Smooth muscle cell (in vitro differentiated cells): ENCODE data around the gene TTC39B. TPM values are rescaled to one million over a fixed set of nuclear protein-coding genes. Genes with fewer than 3 reads are reported as not detected.

Source experiments
- DNase-seq: peaks from one replicate; lab custom pipeline; 2025; ENCODE audit not compliant: unreplicated experiment; lab: John Stamatoyannopoulos, UW
- H2AFZ ChIP-seq: fragments of 200-600 bp; sonication (generic); 2 replicates; pipeline ENCODE4 v1.6.0; 2016; ENCODE audit warnings: antibody characterized with exemption, low read depth, mild to moderate bottlenecking
- H3F3A ChIP-seq: fragments of 200-600 bp; sonication (generic); 2 replicates; pipeline ENCODE4 v1.6.0; 2017; ENCODE audit warnings: antibody characterized with exemption, low read depth
- H3K27ac ChIP-seq: fragments of 200-600 bp; sonication (generic); 2 replicates; pipeline ENCODE4 v1.5.1; 2016; ENCODE audit warnings: low read depth, mild to moderate bottlenecking
- H3K27me3 ChIP-seq: fragments of 200-600 bp; sonication (generic); 2 replicates; pipeline ENCODE4 v1.6.1; 2016; ENCODE audit warnings: low read depth, mild to moderate bottlenecking
- H3K36me3 ChIP-seq: fragments of 200-600 bp; sonication (generic); 2 replicates; pipeline ENCODE4 v1.5.1; 2016; ENCODE audit warnings: low read depth
- H3K4me1 ChIP-seq: fragments of 200-600 bp; sonication (generic); 2 replicates; pipeline ENCODE4 v1.5.1; 2016; ENCODE audit warnings: low read depth
- H3K4me2 ChIP-seq: fragments of 200-600 bp; sonication (generic); 2 replicates; pipeline ENCODE4 v1.6.0; 2016; ENCODE audit warnings: mild to moderate bottlenecking
- H3K4me3 ChIP-seq: fragments of 200-600 bp; sonication (generic); 2 replicates; pipeline ENCODE4 v1.5.1; 2016; ENCODE audit warnings: mild to moderate bottlenecking
- H3K79me2 ChIP-seq: fragments of 200-600 bp; sonication (generic); 2 replicates; pipeline ENCODE4 v1.6.0; 2016; ENCODE audit warnings: low read depth, mild to moderate bottlenecking
- H3K9ac ChIP-seq: fragments of 200-600 bp; sonication (generic); 2 replicates; pipeline ENCODE4 v1.6.0; 2016; ENCODE audit warnings: low read depth
- H3K9me3 ChIP-seq: fragments of 200-600 bp; sonication (generic); replicated peaks from 2 replicates; pipeline ENCODE4 v1.5.1; 2016; ENCODE audit warnings: low read depth
- H4K20me1 ChIP-seq: fragments of 200-600 bp; sonication (generic); 2 replicates; pipeline ENCODE4 v1.6.0; 2016; ENCODE audit warnings: low read depth
- WGBS: methylation state at CpG from one replicate; pipeline ENCODE4 v1.1.7; 2016; ENCODE audit warnings: low lambda C conversion rate; 5-methylcytosine and 5-hydroxymethylcytosine counted together
- polyA plus RNA-seq: library from polyadenylated mRNA; unstranded; fragments of >200 nt; fragmentation: Nextera tagmentation; extraction: Ambion mirVana; gene quantifications from 2 replicates; pipeline ENCODE4 v1.2.1, GENCODE V29; 2016
- total RNA-seq: library from RNA; depleted of rRNA; stranded (reverse); fragments of >200 nt; gene quantifications from 2 replicates; pipeline ENCODE4 v1.2.3, GENCODE V29; 2014
- TF ChIP-seq, protein P1 (sequence below): fragments of 200-600 bp; sonication (generic); IDR thresholded peaks from 2 replicates; pipeline ENCODE4 v1.5.1; 2017; ENCODE audit warnings: borderline replicate concordance, mild to moderate bottlenecking, antibody characterized with exemption; ENCODE audit not compliant: insufficient read depth, poor library complexity, severe bottlenecking

TTC39B gene
- total and polyA plus RNA-seq, 2 experiments from 2014 or later = 3.8 to 13.3 TPM

DNA sequence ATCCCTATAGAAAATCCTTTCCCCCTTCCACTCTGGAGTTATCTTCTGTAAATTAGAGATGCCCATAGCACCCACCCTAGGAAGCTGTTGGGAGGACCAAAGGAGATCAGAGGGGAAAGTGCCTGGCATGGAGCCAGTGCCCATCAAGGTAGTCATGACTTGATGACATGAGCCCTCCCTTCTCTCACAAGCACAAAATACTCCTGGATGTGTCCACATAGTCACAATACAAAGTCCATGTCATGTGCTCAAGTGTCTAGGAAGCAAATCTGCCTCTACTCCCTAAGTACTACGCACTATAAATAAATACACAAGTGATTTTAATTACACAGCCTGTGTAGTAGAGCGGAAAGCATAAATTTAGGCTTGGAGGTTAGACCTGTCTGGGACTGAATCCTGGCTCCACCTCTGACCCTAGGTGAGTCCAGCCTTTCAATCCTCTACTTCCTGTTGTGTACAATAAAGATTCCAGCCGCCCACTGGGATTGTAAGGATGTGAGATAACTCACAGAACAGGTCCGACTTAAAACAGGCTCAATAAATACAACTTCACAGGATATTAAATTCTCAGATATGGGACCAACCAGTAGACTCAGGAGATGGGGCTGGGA lies 30.6 kb downstream of the TTC39B start:
- H4K20me1 ChIP-seq = no peaks in the 10 kb centered on the region
- H3K27ac ChIP-seq = no peak overlapping the region
- no peak overlapping the region for H3K4me3 ChIP-seq
- H3K9ac ChIP-seq = no peak overlapping the region
- no peaks in the 10 kb centered on the region for H3K9me3 ChIP-seq
- TF ChIP-seq, protein P1, sequence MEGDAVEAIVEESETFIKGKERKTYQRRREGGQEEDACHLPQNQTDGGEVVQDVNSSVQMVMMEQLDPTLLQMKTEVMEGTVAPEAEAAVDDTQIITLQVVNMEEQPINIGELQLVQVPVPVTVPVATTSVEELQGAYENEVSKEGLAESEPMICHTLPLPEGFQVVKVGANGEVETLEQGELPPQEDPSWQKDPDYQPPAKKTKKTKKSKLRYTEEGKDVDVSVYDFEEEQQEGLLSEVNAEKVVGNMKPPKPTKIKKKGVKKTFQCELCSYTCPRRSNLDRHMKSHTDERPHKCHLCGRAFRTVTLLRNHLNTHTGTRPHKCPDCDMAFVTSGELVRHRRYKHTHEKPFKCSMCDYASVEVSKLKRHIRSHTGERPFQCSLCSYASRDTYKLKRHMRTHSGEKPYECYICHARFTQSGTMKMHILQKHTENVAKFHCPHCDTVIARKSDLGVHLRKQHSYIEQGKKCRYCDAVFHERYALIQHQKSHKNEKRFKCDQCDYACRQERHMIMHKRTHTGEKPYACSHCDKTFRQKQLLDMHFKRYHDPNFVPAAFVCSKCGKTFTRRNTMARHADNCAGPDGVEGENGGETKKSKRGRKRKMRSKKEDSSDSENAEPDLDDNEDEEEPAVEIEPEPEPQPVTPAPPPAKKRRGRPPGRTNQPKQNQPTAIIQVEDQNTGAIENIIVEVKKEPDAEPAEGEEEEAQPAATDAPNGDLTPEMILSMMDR = no peak
- H3K36me3 ChIP-seq = no peaks in the 10 kb centered on the region
- no peak overlapping the region for H2AFZ ChIP-seq
- no peaks in the 10 kb centered on the region for H3F3A ChIP-seq
- DNase-seq = no peak
- no peaks in the 10 kb centered on the region for H3K4me1 ChIP-seq
- no peaks in the 10 kb centered on the region for H3K79me2 ChIP-seq
- WGBS = 75% methylated on average over 4 of the region's 4 CpGs
- no peaks in the 10 kb centered on the region for H3K27me3 ChIP-seq
- no peak overlapping the region for H3K4me2 ChIP-seq

DNA sequence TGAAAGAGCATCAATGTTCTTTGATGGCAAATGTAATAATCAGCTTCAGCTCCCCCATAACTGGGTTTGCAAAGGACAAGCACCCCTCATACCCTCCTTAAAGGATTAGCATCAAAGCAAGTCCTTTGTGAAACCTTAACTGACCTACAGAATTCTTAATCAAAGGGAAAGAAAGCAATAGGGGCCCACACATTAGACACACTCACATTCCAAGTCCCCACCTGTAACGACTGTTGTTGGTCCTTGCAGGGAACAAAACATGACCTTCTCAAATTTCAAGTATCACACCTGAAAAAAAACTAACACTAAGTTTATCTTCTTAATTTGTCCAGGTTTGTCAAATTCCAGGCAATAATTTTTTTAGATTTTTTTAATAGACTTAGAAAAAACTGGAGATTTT lies 32.6 kb downstream of the TTC39B start:
- Histone ChIP-seq H3K79me2 (no peaks in the 10 kb centered on the region), H4K20me1 (no peaks in the 10 kb centered on the region), H3K9me3 (no peaks in the 10 kb centered on the region), H3K4me2 (no peak overlapping the region), H3K27ac (no peak overlapping the region), H3K36me3 (no peaks in the 10 kb centered on the region), H3K9ac (no peak overlapping the region), H3F3A (no peaks in the 10 kb centered on the region), H3K4me1 (no peaks in the 10 kb centered on the region), H2AFZ (no peak overlapping the region), H3K27me3 (no peaks in the 10 kb centered on the region), H3K4me3 (no peak overlapping the region)
- TF ChIP-seq, protein P1 = no peak
- DNase-seq = no peak
- 42% methylated on average over 1 of the region's 1 CpG for WGBS

DNA sequence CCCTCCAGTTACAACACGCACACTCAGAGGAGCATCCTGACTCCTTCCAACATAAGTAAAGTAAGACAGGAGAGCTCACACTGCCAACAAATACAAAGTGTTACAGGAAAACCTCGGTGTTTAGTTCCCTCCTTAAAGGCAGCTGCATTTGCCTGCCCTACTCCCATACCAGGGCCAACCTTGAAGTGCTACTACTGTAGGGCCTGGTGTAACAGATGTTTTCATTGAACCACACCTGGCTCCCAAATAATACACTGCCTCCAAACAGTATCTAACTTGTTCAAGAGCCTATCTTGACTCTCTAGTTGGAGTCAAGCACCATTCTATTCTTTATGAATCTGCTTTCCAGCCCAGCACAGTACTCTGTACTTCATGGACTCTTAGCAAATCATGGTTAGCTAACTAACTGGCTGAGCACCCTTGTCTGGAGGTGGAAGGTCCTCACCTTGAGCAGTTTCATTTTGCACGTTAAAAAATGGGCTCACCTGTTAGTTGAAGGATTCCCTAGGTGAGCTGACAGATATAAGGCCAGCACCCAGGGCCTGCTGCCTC lies 34.6 kb downstream of the TTC39B start:
- 86% methylated on average over 3 of the region's 3 CpGs for WGBS
- no peak for DNase-seq
- no peak overlapping the region for H3K4me3 ChIP-seq

More for the DNA sequence above, 34.6 kb downstream of the TTC39B start:
- H3K9ac ChIP-seq = no peak overlapping the region
- H3K27me3 ChIP-seq = no peaks in the 10 kb centered on the region
- no peaks in the 10 kb centered on the region for H3F3A ChIP-seq
- no peak overlapping the region for H2AFZ ChIP-seq
- TF ChIP-seq, protein P1 = no peak
- H3K79me2 ChIP-seq = no peaks in the 10 kb centered on the region
- no peak overlapping the region for H3K27ac ChIP-seq
- H3K4me2 ChIP-seq = no peak overlapping the region
- H3K9me3 ChIP-seq = no peaks in the 10 kb centered on the region
- H4K20me1 ChIP-seq = no peaks in the 10 kb centered on the region
- H3K4me1 ChIP-seq = no peaks in the 10 kb centered on the region
- H3K36me3 ChIP-seq = no peaks in the 10 kb centered on the region
